OCI-LY3 (cell line): ENCODE data around the gene TEX26.

ENCODE experiments used
- H2AFZ ChIP-seq: fragments of 200-600, 300-600 bp; shearing (Covaris generic); 2 replicates; pipeline ENCODE4 v1.6.0; 2014; ENCODE audit warnings: antibody characterized with exemption, low read depth, low read length
- H3K27ac ChIP-seq: fragments of 200-600, 300-600 bp; sonication (generic); 2 replicates; pipeline ENCODE4 v1.5.1; 2014; ENCODE audit warnings: mild to moderate bottlenecking, low read length, moderate library complexity, mixed read lengths
- H3K27me3 ChIP-seq: fragments of 200-600, 300-600 bp; sonication (generic); 2 replicates; pipeline ENCODE4 v1.6.1; 2014; ENCODE audit warnings: low read depth, low read length, mixed read lengths
- H3K36me3 ChIP-seq: fragments of 200-600, 300-600 bp; sonication (generic); replicated peaks from 2 replicates; pipeline ENCODE3; 2014; ENCODE audit warnings: low read depth, low read length, mixed read lengths
- H3K4me1 ChIP-seq: fragments of 300-600, 200-600 bp; sonication (generic); 2 replicates; pipeline ENCODE4 v1.6.1; 2014; ENCODE audit warnings: low read length, mixed read lengths
- H3K4me2 ChIP-seq: fragments of 200-600, 300-600 bp; sonication (generic); 2 replicates; pipeline ENCODE4 v1.6.1; 2014; ENCODE audit warnings: low read length, mixed read lengths
- H3K4me3 ChIP-seq: fragments of 300-600, 200-600 bp; sonication (generic); 2 replicates; pipeline ENCODE4 v1.5.1; 2014; ENCODE audit warnings: antibody characterized with exemption, mild to moderate bottlenecking, low read length, moderate library complexity
- H3K79me2 ChIP-seq: fragments of 300-600, 200-600 bp; shearing (Covaris generic); 2 replicates; pipeline ENCODE4 v1.6.1; 2014; ENCODE audit warnings: mild to moderate bottlenecking, low read length, mixed read lengths
- H3K9ac ChIP-seq: fragments of 300-600, 200-600 bp; shearing (Covaris generic); 2 replicates; pipeline ENCODE4 v1.6.0; 2014; ENCODE audit warnings: mild to moderate bottlenecking, low read length, moderate library complexity
- H3K9me3 ChIP-seq: fragments of 200-600, 300-600 bp; shearing (Covaris generic); 2 replicates; pipeline ENCODE4 v1.6.1; 2014; ENCODE audit warnings: low read length, mixed read lengths; ENCODE audit not compliant: insufficient read depth
- H4K20me1 ChIP-seq: fragments of 200-600, 300-600 bp; sonication (generic); 2 replicates; pipeline ENCODE4 v1.6.1; 2016; ENCODE audit warnings: low read length, mixed read lengths; ENCODE audit not compliant: insufficient read depth
- EZH2phosphoT487 ChIP-seq: fragments of 200-600 bp; shearing (Covaris generic); IDR thresholded peaks from 2 replicates; pipeline ENCODE4 v1.6.1; 2018; ENCODE audit warnings: antibody characterized with exemption, mixed run types, low read depth
- TF ChIP-seq, protein P1 (sequence below): fragments of 200-600, 300-600 bp; sonication (generic); IDR thresholded peaks from 2 replicates; pipeline ENCODE4 v1.5.1; 2014; ENCODE audit warnings: antibody characterized with exemption, low read length, low read depth

Gene TEX26

DNA sequence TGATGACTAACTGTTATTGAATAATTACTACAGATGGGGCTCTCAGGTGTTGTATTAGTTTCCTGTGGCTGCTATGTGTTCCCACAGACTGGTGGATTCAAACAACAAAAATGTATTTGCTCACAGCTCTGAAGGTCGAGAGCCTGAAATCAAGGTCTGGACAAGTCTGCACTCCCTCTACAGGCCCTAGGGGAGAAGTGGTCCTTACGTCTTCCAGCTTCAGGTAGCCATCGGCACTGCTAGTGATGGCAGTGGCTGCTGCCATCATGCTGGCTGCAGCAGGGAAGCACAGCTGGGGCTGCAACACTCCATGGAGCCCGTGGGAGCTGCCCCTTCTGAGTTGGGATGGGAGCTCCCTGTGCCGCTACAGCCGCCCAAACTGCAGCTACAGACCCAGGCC lies 1.9 kb downstream of the TEX26 start:
- Histone ChIP-seq H3K9me3 (no peaks in the 10 kb centered on the region), H3K4me3 (no peak overlapping the region), H3K4me1 (no peaks in the 10 kb centered on the region), H3K27me3 (peaks cover 57% of the 10 kb centered on the region), H4K20me1 (no peaks in the 10 kb centered on the region), H3K79me2 (no peaks in the 10 kb centered on the region), H2AFZ (no peak overlapping the region), H3K4me2 (no peak overlapping the region), H3K9ac (no peak overlapping the region), H3K36me3 (no peaks in the 10 kb centered on the region), H3K27ac (no peak overlapping the region)
- TF ChIP-seq, protein P1, sequence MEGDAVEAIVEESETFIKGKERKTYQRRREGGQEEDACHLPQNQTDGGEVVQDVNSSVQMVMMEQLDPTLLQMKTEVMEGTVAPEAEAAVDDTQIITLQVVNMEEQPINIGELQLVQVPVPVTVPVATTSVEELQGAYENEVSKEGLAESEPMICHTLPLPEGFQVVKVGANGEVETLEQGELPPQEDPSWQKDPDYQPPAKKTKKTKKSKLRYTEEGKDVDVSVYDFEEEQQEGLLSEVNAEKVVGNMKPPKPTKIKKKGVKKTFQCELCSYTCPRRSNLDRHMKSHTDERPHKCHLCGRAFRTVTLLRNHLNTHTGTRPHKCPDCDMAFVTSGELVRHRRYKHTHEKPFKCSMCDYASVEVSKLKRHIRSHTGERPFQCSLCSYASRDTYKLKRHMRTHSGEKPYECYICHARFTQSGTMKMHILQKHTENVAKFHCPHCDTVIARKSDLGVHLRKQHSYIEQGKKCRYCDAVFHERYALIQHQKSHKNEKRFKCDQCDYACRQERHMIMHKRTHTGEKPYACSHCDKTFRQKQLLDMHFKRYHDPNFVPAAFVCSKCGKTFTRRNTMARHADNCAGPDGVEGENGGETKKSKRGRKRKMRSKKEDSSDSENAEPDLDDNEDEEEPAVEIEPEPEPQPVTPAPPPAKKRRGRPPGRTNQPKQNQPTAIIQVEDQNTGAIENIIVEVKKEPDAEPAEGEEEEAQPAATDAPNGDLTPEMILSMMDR = no peak
- no peak for TF ChIP-seq EZH2phosphoT487

DNA sequence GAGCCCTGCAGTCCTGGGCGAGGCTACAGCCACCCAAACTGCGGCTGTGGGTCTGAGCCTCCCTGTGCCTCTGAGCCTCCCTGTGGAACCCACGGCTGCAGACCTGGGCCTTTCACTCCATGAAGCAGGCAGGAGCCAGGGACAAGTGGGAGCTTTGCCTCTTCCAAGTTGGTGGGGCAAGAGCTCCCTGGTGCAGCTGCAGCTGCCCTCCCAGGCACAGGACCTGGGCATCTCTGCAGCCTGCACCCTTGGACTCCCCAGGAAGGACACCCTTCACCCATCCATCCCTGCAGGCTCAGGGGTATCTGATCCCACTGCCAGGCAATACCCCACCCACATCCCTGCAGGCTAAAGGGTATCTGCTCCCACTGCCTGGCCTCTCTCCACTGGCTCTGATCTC lies 2.3 kb downstream of the TEX26 start:
- Histone ChIP-seq H3K9ac (no peak overlapping the region), H3K9me3 (no peaks in the 10 kb centered on the region), H3K4me1 (no peaks in the 10 kb centered on the region), H3K36me3 (no peaks in the 10 kb centered on the region), H3K4me2 (no peak overlapping the region), H2AFZ (no peak overlapping the region), H4K20me1 (no peaks in the 10 kb centered on the region), H3K4me3 (no peak overlapping the region), H3K27ac (no peak overlapping the region), H3K27me3 (peaks cover 54% of the 10 kb centered on the region), H3K79me2 (no peaks in the 10 kb centered on the region)
- no peak for TF ChIP-seq EZH2phosphoT487
- TF ChIP-seq, protein P1 = no peak

DNA sequence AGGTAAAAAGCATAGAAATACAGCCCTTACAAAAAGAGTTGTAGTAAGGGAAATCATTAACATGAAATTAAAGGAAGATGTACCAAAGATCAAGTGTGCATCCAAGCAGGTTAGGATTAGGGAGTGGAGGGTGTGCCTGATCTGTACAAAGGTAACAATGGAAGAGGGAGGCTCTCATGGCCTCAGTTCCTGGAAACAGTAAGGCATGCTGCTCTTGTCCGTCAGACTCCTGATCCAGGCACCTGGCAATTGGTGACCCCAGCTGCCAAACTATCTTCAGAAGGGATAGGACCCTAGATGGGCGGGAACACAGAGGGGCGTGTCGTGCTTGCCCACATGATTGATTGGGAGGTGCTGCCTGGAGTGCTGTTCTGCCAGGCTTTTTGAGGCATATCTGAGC lies 4.5 kb downstream of the TEX26 start:
- Histone ChIP-seq H3K9ac (no peak overlapping the region), H3K27me3 (peaks cover 35% of the 10 kb centered on the region), H4K20me1 (no peaks in the 10 kb centered on the region), H2AFZ (no peak overlapping the region), H3K36me3 (no peaks in the 10 kb centered on the region), H3K4me1 (no peaks in the 10 kb centered on the region), H3K79me2 (no peaks in the 10 kb centered on the region), H3K9me3 (no peaks in the 10 kb centered on the region), H3K4me2 (no peak overlapping the region), H3K4me3 (no peak overlapping the region), H3K27ac (no peak overlapping the region)
- TF ChIP-seq, protein P1 = no peak
- TF ChIP-seq EZH2phosphoT487 = no peak

DNA sequence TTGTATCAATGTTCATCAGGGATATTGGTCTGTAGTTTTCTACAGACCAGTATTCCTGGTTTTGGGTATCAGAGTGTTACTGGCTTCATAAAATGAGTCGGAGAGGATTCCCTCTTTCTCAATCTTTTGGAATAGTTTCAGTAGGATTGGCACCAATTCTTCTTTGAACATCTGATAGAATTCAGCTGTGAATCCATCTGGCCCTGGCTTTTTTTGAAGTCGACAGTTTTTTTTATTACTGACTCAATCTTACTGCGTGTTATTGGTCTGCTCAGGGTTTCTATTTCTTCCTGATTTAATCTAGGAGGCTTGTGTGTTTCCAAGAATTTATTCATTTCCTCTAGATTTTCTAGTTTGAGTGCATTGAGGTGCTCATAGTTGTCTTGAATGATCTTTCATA lies 11.4 kb downstream of the TEX26 start:
- H3K36me3 ChIP-seq = no peaks in the 10 kb centered on the region
- H3K9ac ChIP-seq = no peak overlapping the region
- no peak overlapping the region for H3K4me3 ChIP-seq
- H3K4me2 ChIP-seq = no peak overlapping the region
- no peaks in the 10 kb centered on the region for H3K4me1 ChIP-seq
- no peaks in the 10 kb centered on the region for H4K20me1 ChIP-seq
- H3K27me3 ChIP-seq = peaks cover 30% of the 10 kb centered on the region; the same call in 1 of the 2 replicates
- H3K9me3 ChIP-seq = no peaks in the 10 kb centered on the region
- H3K27ac ChIP-seq = no peak overlapping the region
- H2AFZ ChIP-seq = no peak overlapping the region
- no peak for TF ChIP-seq EZH2phosphoT487
- TF ChIP-seq, protein P1 = no peak
- no peaks in the 10 kb centered on the region for H3K79me2 ChIP-seq
